OCI-LY7 (cell line): ENCODE measurements around the gene ULK4.

ENCODE experiments used
- EZH2phosphoT487 ChIP-seq: fragments of 200-600 bp; sonication (generic); IDR thresholded peaks from 2 replicates; pipeline ENCODE4 v1.6.1; 2018; ENCODE audit warnings: low read depth, borderline replicate concordance, mild to moderate bottlenecking, mixed run types, antibody characterized with exemption, low read length, moderate library complexity, mixed read lengths
- TF ChIP-seq, protein P1 (sequence below): fragments of 200-600 bp; sonication (generic); conservative IDR thresholded peaks from 2 replicates; pipeline ENCODE4 v1.5.1; 2014; ENCODE audit warnings: mild to moderate bottlenecking, antibody characterized with exemption, low read length, moderate library complexity, mixed read lengths

DNA sequence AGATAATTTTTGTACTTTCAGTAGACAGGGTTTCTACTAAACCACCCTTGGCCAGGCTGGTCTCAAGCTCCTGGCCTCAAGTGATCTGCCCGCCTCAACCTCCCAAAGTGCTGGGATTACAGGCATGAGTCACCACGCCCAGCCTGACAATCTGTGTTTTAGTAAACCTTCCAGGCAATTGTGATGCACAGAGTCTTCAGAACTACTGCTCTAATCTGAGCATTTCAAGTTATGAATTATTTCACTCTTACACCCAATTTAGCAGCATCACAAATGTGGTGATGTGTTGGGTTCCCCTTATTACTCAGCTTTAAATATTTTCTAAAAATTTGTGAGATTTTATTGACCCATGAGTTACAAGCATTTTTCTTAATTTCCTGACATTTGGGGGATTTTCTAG lies 94.4 kb downstream of the ULK4 start:
- TF ChIP-seq, protein P1, sequence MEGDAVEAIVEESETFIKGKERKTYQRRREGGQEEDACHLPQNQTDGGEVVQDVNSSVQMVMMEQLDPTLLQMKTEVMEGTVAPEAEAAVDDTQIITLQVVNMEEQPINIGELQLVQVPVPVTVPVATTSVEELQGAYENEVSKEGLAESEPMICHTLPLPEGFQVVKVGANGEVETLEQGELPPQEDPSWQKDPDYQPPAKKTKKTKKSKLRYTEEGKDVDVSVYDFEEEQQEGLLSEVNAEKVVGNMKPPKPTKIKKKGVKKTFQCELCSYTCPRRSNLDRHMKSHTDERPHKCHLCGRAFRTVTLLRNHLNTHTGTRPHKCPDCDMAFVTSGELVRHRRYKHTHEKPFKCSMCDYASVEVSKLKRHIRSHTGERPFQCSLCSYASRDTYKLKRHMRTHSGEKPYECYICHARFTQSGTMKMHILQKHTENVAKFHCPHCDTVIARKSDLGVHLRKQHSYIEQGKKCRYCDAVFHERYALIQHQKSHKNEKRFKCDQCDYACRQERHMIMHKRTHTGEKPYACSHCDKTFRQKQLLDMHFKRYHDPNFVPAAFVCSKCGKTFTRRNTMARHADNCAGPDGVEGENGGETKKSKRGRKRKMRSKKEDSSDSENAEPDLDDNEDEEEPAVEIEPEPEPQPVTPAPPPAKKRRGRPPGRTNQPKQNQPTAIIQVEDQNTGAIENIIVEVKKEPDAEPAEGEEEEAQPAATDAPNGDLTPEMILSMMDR, result no peak
- TF ChIP-seq EZH2phosphoT487, result no peak
